ENCODE results near the gene ANKAR. TPM values are rescaled to one million over a fixed set of nuclear protein-coding genes. Genes with fewer than 3 reads are reported as not detected.

Gene ANKAR
- total and polyA plus RNA-seq, 2 of the 8 experiments (the other 6 are each of a cell fraction or from before 2014, with no cell fraction given) = 0.56 to 1.7 TPM

DNA sequence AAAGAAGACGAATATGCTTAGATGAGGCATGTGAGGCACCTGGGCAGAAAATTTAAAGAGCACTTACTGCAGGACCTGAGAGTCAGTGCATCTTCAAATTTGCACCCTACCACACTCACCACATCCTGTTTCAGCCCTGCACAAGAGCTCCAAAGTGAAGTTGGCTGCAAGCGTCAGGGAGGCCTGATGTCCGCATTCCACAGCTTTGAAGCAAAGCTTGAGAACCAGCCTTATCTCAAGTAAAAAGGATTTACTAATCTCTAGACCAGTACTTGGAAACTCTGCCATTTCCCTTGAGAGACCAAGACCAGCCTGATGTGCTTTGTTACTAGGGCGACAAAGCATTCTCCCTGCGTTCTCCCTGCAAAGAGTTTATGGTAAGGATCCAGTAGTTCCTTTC lies 16.6 kb upstream of the ANKAR start (continued):
- TF ChIP-seq, protein P1, sequence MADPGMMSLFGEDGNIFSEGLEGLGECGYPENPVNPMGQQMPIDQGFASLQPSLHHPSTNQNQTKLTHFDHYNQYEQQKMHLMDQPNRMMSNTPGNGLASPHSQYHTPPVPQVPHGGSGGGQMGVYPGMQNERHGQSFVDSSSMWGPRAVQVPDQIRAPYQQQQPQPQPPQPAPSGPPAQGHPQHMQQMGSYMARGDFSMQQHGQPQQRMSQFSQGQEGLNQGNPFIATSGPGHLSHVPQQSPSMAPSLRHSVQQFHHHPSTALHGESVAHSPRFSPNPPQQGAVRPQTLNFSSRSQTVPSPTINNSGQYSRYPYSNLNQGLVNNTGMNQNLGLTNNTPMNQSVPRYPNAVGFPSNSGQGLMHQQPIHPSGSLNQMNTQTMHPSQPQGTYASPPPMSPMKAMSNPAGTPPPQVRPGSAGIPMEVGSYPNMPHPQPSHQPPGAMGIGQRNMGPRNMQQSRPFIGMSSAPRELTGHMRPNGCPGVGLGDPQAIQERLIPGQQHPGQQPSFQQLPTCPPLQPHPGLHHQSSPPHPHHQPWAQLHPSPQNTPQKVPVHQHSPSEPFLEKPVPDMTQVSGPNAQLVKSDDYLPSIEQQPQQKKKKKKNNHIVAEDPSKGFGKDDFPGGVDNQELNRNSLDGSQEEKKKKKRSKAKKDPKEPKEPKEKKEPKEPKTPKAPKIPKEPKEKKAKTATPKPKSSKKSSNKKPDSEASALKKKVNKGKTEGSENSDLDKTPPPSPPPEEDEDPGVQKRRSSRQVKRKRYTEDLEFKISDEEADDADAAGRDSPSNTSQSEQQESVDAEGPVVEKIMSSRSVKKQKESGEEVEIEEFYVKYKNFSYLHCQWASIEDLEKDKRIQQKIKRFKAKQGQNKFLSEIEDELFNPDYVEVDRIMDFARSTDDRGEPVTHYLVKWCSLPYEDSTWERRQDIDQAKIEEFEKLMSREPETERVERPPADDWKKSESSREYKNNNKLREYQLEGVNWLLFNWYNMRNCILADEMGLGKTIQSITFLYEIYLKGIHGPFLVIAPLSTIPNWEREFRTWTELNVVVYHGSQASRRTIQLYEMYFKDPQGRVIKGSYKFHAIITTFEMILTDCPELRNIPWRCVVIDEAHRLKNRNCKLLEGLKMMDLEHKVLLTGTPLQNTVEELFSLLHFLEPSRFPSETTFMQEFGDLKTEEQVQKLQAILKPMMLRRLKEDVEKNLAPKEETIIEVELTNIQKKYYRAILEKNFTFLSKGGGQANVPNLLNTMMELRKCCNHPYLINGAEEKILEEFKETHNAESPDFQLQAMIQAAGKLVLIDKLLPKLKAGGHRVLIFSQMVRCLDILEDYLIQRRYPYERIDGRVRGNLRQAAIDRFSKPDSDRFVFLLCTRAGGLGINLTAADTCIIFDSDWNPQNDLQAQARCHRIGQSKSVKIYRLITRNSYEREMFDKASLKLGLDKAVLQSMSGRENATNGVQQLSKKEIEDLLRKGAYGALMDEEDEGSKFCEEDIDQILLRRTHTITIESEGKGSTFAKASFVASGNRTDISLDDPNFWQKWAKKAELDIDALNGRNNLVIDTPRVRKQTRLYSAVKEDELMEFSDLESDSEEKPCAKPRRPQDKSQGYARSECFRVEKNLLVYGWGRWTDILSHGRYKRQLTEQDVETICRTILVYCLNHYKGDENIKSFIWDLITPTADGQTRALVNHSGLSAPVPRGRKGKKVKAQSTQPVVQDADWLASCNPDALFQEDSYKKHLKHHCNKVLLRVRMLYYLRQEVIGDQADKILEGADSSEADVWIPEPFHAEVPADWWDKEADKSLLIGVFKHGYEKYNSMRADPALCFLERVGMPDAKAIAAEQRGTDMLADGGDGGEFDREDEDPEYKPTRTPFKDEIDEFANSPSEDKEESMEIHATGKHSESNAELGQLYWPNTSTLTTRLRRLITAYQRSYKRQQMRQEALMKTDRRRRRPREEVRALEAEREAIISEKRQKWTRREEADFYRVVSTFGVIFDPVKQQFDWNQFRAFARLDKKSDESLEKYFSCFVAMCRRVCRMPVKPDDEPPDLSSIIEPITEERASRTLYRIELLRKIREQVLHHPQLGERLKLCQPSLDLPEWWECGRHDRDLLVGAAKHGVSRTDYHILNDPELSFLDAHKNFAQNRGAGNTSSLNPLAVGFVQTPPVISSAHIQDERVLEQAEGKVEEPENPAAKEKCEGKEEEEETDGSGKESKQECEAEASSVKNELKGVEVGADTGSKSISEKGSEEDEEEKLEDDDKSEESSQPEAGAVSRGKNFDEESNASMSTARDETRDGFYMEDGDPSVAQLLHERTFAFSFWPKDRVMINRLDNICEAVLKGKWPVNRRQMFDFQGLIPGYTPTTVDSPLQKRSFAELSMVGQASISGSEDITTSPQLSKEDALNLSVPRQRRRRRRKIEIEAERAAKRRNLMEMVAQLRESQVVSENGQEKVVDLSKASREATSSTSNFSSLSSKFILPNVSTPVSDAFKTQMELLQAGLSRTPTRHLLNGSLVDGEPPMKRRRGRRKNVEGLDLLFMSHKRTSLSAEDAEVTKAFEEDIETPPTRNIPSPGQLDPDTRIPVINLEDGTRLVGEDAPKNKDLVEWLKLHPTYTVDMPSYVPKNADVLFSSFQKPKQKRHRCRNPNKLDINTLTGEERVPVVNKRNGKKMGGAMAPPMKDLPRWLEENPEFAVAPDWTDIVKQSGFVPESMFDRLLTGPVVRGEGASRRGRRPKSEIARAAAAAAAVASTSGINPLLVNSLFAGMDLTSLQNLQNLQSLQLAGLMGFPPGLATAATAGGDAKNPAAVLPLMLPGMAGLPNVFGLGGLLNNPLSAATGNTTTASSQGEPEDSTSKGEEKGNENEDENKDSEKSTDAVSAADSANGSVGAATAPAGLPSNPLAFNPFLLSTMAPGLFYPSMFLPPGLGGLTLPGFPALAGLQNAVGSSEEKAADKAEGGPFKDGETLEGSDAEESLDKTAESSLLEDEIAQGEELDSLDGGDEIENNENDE (IDR thresholded peaks at IDR 0.05; ENCODE audit: insufficient replicate concordance, low read length) = no peak
- TF ChIP-seq SIN3A (conservative IDR thresholded peaks at IDR 0.05 in 1 of 2, IDR thresholded peaks at IDR 0.05 in 1 of 2; ENCODE audit: low read depth in 1 of 2, low read length in 2 of 2) = no peak
- TF ChIP-seq CHD2 (IDR thresholded peaks at IDR 0.05; ENCODE audit: low read length) = no peak
- TF ChIP-seq CTBP2 (IDR thresholded peaks at IDR 0.05; ENCODE audit: borderline replicate concordance, insufficient read depth, insufficient read length, low read length) = no peak
- TF ChIP-seq SIRT6 (IDR thresholded peaks at IDR 0.05; ENCODE audit: low read length) = no peak
- TF ChIP-seq POU5F1 (IDR thresholded peaks at IDR 0.05; ENCODE audit: low read depth, low read length) = no peak
- TF ChIP-seq, protein P2, sequence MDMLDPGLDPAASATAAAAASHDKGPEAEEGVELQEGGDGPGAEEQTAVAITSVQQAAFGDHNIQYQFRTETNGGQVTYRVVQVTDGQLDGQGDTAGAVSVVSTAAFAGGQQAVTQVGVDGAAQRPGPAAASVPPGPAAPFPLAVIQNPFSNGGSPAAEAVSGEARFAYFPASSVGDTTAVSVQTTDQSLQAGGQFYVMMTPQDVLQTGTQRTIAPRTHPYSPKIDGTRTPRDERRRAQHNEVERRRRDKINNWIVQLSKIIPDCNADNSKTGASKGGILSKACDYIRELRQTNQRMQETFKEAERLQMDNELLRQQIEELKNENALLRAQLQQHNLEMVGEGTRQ (IDR thresholded peaks at IDR 0.05; ENCODE audit: low read length) = no peak
- no peak for TF ChIP-seq CBX5 (IDR thresholded peaks at IDR 0.05; ENCODE audit: low read depth, low read length)
- no peak for TF ChIP-seq SIX5 (IDR thresholded peaks at IDR 0.05; ENCODE audit: low read depth, low read length)
- TF ChIP-seq TBP (IDR thresholded peaks at IDR 0.05; ENCODE audit: low read depth, low read length) = no peak
